NCI-H1092 treated with DMSO at 0.1 percent for 48 hours (cell line): ENCODE data around the gene ZDHHC17.
"Not testable (repeated sequence)": the region's sequence is repeated elsewhere in the genome, so short reads cannot be mapped to it uniquely, and the experiment has no call there.

Source experiments
- DNase-seq: peaks from one replicate; lab custom pipeline; 2025; lab: John Stamatoyannopoulos, UW

Gene ZDHHC17, protein sequence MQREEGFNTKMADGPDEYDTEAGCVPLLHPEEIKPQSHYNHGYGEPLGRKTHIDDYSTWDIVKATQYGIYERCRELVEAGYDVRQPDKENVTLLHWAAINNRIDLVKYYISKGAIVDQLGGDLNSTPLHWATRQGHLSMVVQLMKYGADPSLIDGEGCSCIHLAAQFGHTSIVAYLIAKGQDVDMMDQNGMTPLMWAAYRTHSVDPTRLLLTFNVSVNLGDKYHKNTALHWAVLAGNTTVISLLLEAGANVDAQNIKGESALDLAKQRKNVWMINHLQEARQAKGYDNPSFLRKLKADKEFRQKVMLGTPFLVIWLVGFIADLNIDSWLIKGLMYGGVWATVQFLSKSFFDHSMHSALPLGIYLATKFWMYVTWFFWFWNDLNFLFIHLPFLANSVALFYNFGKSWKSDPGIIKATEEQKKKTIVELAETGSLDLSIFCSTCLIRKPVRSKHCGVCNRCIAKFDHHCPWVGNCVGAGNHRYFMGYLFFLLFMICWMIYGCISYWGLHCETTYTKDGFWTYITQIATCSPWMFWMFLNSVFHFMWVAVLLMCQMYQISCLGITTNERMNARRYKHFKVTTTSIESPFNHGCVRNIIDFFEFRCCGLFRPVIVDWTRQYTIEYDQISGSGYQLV

DNA sequence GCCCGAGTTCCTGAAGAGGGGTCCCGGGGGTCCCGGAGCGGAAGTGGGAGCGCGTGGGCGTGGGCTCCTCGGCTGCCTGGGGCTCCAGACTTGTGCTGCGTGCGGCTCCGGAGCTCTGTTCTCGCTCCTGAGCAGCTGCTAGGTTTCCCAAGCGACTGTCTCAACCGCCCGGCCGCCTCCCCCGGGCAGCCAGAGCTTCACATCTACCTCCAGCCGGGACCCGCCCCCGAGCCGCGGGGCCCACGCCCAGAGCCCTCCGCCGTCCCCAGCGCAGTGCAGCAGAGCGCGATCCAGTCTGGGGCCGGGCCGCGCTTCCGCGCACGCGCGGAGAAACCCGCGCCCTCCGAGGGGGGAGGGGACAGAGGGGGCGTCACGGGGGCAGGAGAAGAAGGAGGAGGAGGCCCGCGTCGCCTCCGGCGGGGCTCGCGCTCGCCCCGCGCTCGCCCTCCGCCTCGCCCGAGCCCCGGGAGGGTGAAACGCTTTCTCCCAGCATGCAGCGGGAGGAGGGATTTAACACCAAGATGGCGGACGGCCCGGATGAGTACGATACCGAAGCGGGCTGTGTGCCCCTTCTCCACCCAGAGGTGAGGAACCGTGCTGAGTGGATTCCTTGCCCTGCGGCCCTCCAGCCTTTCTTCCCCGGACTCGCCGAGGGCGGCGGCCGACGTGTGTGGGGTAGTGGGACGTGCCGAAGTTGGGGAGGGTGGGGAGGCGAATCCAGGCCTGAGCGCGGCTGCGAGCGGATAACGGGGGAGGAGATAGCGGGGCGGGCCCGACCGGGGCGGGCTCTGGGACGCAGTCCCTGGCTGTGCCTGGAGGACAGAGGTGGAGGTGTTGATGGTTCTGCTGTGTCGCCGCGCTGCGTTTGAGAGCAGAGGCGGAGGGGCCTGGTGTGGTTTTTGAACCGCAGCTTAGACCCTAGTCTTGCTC is at the start of gene ZDHHC17:
TSS of gene ZDHHC17 (plus strand) at position 370 of the 930 bp plus-strand sequence. CDS start at position 492, 122 bp downstream.
- DNase-seq: peak; percentile 90

DNA sequence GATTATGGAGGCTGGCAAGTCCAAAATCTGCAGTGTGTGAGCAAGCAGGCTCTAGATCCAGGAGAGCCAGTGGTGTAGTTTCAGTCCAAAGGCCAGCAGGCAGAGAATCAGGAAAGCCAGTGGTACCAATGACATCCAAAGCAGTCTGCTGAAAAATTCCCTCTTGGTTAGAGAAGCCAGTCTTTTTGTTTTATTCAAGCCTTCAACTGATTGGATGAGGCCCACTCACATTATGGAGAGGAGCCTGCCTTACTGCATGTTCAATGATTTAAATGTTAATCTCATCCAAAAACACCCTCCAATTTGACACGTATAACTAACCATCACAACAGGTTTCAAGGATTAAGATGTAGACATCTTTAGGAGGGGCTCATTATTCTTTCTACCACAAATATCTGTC is 49.5 kb upstream of the ZDHHC17 start:
- DNase-seq: no peak

- no peak for DNase-seq
Measured at GRCh38 chr12:76714861-76715260, 49.1 kb upstream of the ZDHHC17 start.

GRCh38 chr12:76715332-76715731 is 48.6 kb upstream of the ZDHHC17 start:
- no peak for DNase-seq

DNA sequence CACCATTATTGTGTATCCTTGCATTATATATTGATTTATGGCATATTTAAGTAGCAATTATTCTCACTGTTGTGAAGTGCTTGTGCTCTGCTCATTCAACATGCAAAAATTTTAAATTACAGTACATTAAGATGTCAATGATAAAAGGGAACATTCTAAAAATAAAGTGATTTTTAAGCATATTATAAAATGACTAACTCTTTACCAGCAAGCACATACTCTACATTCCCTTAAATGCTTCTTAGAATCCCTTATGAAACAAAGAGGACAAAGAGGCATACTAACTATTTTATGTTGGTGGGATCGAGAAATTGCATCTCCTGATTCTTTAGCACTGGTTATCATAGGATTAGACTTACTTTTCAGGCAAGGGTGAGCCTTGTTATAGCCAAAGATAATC is 46.6 kb upstream of the ZDHHC17 start:
- DNase-seq: no peak

DNA sequence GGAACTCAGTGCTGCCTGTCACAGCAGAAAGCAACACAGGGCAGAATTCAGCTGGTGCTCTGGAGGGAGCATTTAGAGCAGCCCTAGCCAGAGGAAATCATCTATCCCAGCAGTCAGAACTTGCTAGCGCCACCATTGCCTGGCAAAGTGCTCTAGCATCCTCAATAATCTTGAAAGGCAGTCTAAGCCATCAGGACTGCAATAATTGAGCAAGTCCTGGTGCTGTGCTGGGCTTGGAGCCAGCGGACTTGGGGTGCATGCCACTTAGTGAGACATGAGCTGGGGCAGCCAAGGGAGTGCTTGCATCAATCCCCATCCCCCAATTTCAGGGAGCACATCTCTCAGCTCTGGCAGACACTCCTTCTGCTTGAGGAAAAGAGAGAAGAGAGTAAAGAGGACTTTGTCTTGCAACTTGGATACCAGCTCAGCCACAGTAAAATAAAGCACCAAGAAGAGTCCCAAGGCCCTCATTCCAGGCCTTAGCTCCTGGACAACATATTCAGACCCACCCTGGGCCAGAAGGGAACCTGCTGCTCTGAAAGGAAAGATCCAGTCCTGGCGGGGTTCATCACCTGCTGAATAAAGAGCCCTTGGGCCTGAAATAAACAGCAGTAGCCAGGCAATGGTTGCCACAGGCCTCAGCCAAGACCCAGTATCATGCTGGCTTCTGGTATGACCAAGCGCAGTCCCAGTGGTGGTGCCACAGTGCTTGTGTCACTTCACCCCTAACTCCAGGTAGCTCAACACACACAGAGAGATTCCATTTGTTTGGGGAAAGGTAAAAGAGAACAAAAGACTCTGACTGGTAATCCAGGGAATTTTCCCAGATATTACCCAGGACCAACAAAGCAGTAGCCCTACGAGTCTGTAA is 44.5 kb upstream of the ZDHHC17 start:
- no peak for DNase-seq

DNA sequence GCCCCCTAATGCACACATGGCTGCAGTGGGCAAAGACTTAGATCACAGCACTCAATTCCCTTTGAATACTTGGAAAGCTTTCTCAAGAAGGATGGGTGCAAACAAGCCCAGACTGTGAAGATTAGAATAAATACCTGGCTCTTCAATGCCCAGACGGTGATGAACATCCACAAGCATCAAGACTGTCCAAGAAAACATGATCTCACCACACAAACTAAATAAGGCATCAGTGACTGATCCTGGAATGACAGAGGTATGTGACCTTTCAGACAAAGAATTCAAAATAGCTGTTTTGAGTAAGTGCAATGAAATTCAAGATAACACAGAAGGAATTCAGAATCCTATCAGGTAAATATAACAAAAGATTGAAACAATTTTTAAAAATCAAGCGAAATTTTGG is 43.8 kb upstream of the ZDHHC17 start:
- DNase-seq: no peak

- no peak for DNase-seq
Measured at GRCh38 chr12:76726626-76727025, 37.3 kb upstream of the ZDHHC17 start.

- not testable (repeated sequence) for DNase-seq
Measured at GRCh38 chr12:76732188-76732587, 31.7 kb upstream of the ZDHHC17 start.

DNA sequence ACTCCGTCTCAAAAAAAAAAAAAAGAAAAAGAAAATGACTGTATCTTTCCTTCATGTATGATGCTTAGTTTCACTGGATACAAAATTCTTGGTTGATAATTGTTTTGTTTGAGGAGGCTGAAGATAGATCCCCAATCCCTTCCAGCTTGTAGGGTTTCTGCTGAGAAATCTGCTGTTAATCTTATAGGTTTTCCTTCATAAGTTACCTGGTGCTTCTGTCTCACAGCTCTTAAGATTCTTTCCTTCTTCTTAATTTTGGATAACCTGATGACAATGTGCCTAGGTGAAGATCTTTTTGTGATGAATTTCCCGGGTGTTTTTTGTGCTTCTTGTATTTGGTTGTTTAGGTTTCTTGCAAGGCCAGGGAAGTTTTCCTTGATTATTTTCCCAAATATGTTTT is 26.2 kb upstream of the ZDHHC17 start:
- not testable (repeated sequence) for DNase-seq

DNA sequence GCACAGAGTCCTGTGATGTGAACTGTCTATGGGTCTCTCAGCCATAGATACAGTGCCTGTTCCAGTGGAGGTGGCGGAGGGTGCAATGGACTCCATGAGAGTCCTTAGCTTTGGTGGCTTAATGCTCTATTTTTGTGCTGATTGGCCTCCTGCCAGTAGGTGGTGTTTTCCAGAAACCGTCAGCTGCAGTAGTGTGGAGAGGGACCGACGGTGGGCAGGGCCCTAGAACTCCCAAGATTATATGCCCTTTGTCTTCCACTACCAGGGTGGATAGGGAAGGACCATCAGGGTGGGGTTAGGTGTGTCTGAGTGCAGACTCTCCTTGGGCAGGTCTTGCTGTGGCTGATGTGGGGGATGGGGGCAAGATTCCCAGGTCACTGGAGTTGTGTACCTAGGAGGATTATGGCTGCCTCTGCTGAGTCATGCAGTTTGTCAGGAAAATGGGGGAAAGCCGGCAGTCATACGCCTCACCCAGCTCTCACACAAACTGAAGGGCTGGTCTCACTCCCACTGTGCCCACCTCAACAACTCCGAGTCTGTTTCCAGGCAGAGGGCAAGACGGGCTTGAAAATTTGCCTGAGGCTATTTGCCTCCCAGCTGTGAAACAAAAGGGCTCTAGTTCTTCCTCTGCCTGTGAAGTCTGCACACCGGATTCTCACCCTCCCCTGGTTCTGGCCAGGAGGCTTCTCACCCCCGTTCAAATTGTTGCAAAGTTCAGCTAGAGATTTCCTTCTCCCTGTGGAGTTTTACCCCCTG is 24.9 kb upstream of the ZDHHC17 start:
- no peak for DNase-seq

- DNase-seq: no peak
Measured at GRCh38 chr12:76739896-76740295, 24.0 kb upstream of the ZDHHC17 start.

- DNase-seq: no peak
Measured at GRCh38 chr12:76740501-76740900, 23.4 kb upstream of the ZDHHC17 start.

GRCh38 chr12:76745343-76745742 is 18.6 kb upstream of the ZDHHC17 start:
- no peak for DNase-seq

DNA sequence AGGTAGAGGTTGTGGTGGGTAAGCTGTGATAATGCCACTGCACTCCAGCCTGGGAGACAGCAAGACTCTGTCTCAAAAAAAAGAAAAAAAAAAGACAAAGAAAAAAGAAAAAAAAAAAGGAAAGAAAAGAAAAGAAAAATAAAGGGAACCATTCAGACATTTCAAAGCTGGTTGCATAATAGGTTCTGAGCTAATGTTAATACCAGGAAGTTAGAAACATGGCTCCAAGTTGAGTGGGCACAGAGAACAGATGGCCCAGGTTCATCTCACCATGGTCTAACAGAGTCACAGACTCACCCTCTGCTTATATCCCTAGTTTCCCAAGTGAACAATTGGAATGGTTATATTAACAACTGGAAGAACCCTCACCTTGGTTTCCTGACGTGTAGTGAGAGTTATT is 17.4 kb upstream of the ZDHHC17 start:
- DNase-seq: no peak

- DNase-seq: no peak
Measured at GRCh38 chr12:76747245-76747644, 16.7 kb upstream of the ZDHHC17 start.

- DNase-seq: no peak
Measured at GRCh38 chr12:76755829-76756379, 8.0 kb upstream of the ZDHHC17 start.

DNA sequence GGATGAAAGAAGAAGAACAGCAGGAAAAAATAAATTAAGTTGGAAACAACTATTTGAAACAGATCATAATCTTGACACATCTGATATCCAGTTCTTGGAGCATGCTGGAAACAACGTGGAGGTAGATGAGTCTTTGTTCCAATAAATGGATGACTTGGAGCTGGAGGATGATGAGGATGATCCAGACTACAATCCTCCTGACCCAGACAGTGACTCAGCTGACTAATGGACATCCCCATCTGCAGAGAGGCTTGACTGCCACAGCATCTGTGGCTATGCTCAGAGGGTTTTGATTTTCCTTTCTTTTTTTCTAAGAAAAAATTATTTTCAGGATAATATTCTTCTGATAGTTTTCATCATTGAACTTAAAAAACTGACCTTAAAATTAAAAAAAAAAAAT is 6.2 kb upstream of the ZDHHC17 start:
- DNase-seq: no peak

- DNase-seq: no peak
Measured at GRCh38 chr12:76762601-76762980, 1.3 kb upstream of the ZDHHC17 start.

DNA sequence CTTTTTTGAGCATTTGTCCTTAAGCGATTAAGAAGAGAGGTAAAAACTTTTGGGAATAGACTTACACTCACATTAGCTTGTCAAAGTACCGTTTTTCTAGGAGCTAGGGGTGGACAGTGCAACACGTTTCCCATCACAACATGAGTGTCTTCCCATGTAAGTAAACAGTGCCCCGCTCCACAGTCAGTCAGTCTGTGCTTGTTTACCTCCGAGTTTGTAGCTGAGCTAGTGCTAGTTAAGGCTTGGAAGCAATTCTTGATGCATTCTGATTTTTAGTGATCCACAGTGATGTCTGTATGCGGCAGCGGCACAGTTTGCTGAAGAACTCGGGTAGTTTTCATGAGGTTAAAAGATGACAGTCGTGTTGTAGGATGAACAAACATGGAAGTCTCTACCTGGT is 941 bp downstream of the ZDHHC17 start:
- peak; percentile 8 for DNase-seq
